ENCODE measurements around the gene AHRR. TPM values are rescaled to one million over a fixed set of nuclear protein-coding genes. Genes with fewer than 3 reads are reported as not detected.

AHRR gene
- total RNA-seq, 2 donors from 2014 or later: 1.9 to 17.7 TPM

DNA sequence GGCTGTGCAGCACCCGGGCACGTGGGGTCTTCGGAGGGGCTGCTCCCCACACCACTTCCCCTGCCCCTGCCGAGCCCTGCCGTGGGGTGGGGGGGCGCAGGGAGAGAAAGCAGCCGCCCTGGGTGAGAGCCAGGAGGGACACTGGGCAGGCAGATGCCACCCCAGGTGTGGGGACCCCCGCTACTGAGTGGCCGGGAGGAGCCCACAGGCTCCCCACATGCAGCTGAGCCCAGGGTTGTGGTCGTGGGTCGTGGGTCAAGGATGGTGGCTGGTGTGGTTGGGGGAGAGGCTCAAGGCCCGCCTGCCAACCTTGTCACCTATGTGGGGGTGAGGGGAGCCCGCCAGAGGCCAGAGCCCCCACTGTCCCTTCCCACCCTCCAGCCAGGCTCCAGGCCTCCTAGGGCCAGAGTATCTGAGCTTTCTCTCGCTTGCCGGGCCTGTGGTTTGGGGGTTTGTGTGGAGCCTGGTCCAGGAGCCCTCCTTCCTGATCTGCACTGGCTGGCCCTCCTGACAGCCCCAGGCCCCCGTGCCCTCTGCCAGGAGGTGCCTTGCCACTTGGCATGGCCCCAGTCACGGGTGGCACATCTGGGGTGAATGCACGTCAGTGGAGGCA, 157.0 kb downstream of the AHRR start:
- Histone ChIP-seq H3K27me3 (replicated peaks; ENCODE audit: insufficient read depth) (peaks cover 4% of the 10 kb centered on the region), H3K36me3 (no peaks in the 10 kb centered on the region), H3K4me1 (replicated peaks) (no peaks in the 10 kb centered on the region), H3K4me3 (no peak overlapping the region), H3K9me3 (no peaks in the 10 kb centered on the region), H3K27ac (no peak overlapping the region)
- DNase-seq (ENCODE audit: low spot score): no peak
- WGBS: 74% methylated on average over 18 of the region's 18 CpGs
- intact Hi-C loops (cut with DNase I): loop anchor here (10.0 kb wide), 2 partner anchors 136 to 416 kb away; partner anchors contain the start of genes BRD9, CEP72 and TRIP13
- TF ChIP-seq POLR2AphosphoS5 (IDR thresholded peaks at IDR 0.05) (no peak), POLR2A (IDR thresholded peaks at IDR 0.05) (no peak)
- TF ChIP-seq, protein P1, sequence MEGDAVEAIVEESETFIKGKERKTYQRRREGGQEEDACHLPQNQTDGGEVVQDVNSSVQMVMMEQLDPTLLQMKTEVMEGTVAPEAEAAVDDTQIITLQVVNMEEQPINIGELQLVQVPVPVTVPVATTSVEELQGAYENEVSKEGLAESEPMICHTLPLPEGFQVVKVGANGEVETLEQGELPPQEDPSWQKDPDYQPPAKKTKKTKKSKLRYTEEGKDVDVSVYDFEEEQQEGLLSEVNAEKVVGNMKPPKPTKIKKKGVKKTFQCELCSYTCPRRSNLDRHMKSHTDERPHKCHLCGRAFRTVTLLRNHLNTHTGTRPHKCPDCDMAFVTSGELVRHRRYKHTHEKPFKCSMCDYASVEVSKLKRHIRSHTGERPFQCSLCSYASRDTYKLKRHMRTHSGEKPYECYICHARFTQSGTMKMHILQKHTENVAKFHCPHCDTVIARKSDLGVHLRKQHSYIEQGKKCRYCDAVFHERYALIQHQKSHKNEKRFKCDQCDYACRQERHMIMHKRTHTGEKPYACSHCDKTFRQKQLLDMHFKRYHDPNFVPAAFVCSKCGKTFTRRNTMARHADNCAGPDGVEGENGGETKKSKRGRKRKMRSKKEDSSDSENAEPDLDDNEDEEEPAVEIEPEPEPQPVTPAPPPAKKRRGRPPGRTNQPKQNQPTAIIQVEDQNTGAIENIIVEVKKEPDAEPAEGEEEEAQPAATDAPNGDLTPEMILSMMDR (IDR thresholded peaks at IDR 0.05): no peak

DNA sequence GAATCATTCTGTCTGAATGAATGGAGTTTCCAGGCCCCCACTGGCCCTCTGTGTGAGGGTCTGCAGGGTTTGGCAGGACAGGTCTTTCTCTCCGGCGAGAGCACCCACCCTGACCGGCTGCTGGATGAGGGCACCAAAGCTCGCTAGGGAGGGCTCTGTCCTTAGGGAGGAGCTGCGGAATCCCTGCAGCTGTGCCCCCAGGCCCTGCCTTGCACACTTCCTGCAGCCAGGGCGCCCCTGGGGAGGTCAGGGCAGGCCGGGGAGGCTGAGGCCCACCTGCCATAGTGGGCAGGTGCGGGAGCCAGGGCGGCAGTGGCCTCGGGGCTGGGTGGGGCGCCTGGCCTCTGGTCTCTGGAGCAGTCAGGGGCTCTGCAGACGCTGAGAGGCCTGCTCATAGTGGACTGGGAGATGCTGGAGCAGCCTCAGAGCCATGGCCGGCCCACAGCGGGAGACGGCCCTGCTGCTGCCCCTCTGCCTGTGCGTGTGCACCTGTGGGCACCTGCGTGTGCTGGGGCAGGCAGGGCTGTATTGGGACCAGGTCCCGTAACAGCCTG, 157.5 kb downstream of the AHRR start:
- intact Hi-C loops (cut with DNase I): loop anchor here (10.0 kb wide), 2 partner anchors 136 to 416 kb away; partner anchors contain the start of genes BRD9, CEP72 and TRIP13
- H3K27me3 ChIP-seq (replicated peaks; ENCODE audit: insufficient read depth): peaks cover 4% of the 10 kb centered on the region
- H3K36me3 ChIP-seq: no peaks in the 10 kb centered on the region
- 72% methylated on average over 16 of the region's 18 CpGs for WGBS
- H3K4me1 ChIP-seq (replicated peaks): no peaks in the 10 kb centered on the region
- TF ChIP-seq POLR2A (IDR thresholded peaks at IDR 0.05): no peak
- TF ChIP-seq, protein P1 (IDR thresholded peaks at IDR 0.05): no peak
- TF ChIP-seq POLR2AphosphoS5 (IDR thresholded peaks at IDR 0.05): no peak
- no peak overlapping the region for H3K27ac ChIP-seq
- H3K9me3 ChIP-seq: no peaks in the 10 kb centered on the region
- no peak overlapping the region for H3K4me3 ChIP-seq
- DNase-seq (ENCODE audit: low spot score): no peak

DNA sequence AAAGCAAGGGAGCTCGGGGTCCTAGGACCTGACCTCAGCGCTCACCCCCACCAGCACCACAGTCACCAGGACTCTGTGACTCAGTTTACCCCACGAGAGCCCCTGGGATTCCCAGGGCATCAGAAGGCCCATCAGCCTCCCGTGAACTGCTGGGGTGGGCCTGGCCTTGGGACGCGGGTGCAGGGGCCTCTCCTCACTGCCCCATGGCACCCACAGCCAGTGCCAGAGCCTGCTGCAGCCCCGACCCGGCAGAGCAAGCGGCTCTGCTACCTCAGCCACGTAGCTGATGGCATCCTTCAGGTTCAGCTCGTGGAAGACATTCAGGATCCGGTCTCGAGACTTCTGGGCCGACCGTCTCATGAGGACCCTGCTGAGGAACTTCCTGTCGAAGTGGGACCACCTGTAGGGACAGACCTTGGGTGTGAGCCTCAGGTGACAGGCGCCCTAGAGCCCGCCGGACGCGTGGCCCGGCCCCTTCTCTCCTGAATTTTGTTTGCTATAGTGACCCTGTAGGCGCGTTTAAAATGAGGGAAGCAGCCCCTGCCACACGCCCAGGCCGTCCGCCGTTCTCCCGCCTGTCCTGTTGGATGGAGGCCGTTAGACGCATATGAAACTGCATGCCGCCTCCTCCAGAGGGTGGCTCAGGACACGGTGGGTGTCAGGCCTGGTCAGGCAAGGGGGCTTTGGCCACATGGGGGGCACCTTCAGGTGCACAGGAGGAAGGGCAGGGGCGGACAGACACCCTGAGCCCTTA, 158.2 kb downstream of the AHRR start:
- H3K4me1 ChIP-seq (replicated peaks): no peaks in the 10 kb centered on the region
- intact Hi-C loops (cut with DNase I): loop anchor here (10.0 kb wide), 2 partner anchors 135 to 415 kb away; partner anchors contain the start of genes BRD9, CEP72 and TRIP13
- H3K36me3 ChIP-seq: no peaks in the 10 kb centered on the region
- DNase-seq (ENCODE audit: low spot score): no peak
- 67% methylated on average over 33 of the region's 34 CpGs for WGBS
- no peak overlapping the region for H3K4me3 ChIP-seq
- H3K9me3 ChIP-seq: no peaks in the 10 kb centered on the region
- TF ChIP-seq POLR2AphosphoS5 (IDR thresholded peaks at IDR 0.05) (no peak), POLR2A (IDR thresholded peaks at IDR 0.05) (no peak)
- TF ChIP-seq, protein P1 (IDR thresholded peaks at IDR 0.05): no peak
- H3K27me3 ChIP-seq (replicated peaks; ENCODE audit: insufficient read depth): peaks cover 4% of the 10 kb centered on the region
- H3K27ac ChIP-seq: no peak overlapping the region

DNA sequence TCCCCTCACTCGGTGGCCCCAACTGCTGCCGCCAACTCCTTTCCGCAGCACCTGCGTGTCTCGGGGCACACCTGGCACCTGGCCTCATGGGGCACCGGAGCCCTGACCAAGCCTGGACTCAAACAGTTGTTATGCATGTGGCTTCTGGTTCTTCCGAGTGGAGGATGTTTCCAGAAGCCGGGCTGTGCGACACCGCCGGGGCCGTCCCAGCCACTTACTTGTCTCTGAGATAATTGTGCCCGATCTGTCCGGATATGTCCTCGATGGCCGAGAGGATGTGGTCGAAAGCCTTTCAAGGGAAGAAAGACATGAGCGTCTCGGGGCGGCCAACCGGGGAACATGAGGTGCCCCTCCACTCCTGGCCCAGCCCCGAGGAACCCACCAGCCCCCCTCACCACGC, 159.8 kb downstream of the AHRR start:
- TF ChIP-seq POLR2A (IDR thresholded peaks at IDR 0.05) (no peak), POLR2AphosphoS5 (IDR thresholded peaks at IDR 0.05) (no peak)
- TF ChIP-seq, protein P1 (IDR thresholded peaks at IDR 0.05): no peak
- Histone ChIP-seq H3K36me3 (no peaks in the 10 kb centered on the region), H3K9me3 (no peaks in the 10 kb centered on the region), H3K27me3 (replicated peaks; ENCODE audit: insufficient read depth) (peaks cover 4% of the 10 kb centered on the region), H3K27ac (no peak overlapping the region), H3K4me3 (no peak overlapping the region), H3K4me1 (replicated peaks) (no peaks in the 10 kb centered on the region)
- WGBS: 73% methylated on average over 23 of the region's 23 CpGs
- intact Hi-C loops (cut with DNase I): no loop called here
- no peak for DNase-seq (ENCODE audit: low spot score)
